H1 (cell line): Measurements from ENCODE around the gene TTC28. TPM values are rescaled to one million over a fixed set of nuclear protein-coding genes. Genes with fewer than 3 reads are reported as not detected.

Experiments used
- CTCF ChIA-PET: fragments of 300-600 bp; sonication (Branson Sonifier 250); formaldehyde crosslinking; loops from one replicate; lab custom pipeline; 2021; ENCODE audit not compliant: partially characterized antibody; lab: Charles Lee
- POLR2A ChIA-PET: fragments of 300-600 bp; sonication (Branson Sonifier 250); formaldehyde crosslinking; loops from one replicate; lab custom pipeline; 2021; ENCODE audit warnings: inconsistent platforms; ENCODE audit not compliant: partially characterized antibody; lab: Charles Lee
- DNase-seq, 2 experiments: peaks; one replicate each; pipeline versions ENCODE4 v3.0.0 to v3.0.0-alpha.2; 2010 to 2022; ENCODE audit warnings: low spot score in 2 of 2, low read depth in 1 of 2, mixed read lengths in 1 of 2
- FAIRE-seq: peaks from 2 replicates; lab custom pipeline; 2011; peaks lifted over from hg19 to GRCh38; lab: Jason Lieb, UNC
- H2AFZ ChIP-seq: 2 replicates; pipeline ENCODE4 v1.8.1; 2012; ENCODE audit warnings: low read length, inconsistent platforms
- H2AK5ac ChIP-seq: 2 replicates; pipeline ENCODE4 v1.6.1; 2013; ENCODE audit warnings: low read depth, low read length
- H2BK120ac ChIP-seq: replicated peaks from 2 replicates; pipeline ENCODE3; 2013; ENCODE audit warnings: low read depth, low read length, inconsistent platforms
- H2BK12ac ChIP-seq: 2 replicates; pipeline ENCODE4 v1.6.1; 2013; ENCODE audit warnings: low read depth, low read length
- H2BK15ac ChIP-seq: 2 replicates; pipeline ENCODE4 v1.6.1; 2013; ENCODE audit warnings: low read length
- H2BK20ac ChIP-seq: 2 replicates; pipeline ENCODE4 v1.6.1; 2013; ENCODE audit warnings: low read length
- H2BK5ac ChIP-seq: 2 replicates; pipeline ENCODE4 v1.6.1; 2013; ENCODE audit warnings: low read depth, low read length
- H3K14ac ChIP-seq: 2 replicates; pipeline ENCODE4 v1.6.1; 2013; ENCODE audit warnings: inconsistent platforms; ENCODE audit not compliant: insufficient read length
- H3K18ac ChIP-seq: 2 replicates; pipeline ENCODE4 v1.6.1; 2013; ENCODE audit warnings: low read length; ENCODE audit errors: extremely low read depth
- H3K23ac ChIP-seq: 2 replicates; pipeline ENCODE4 v1.6.1; 2013; ENCODE audit warnings: inconsistent platforms; ENCODE audit not compliant: insufficient read length
- H3K23me2 ChIP-seq: 2 replicates; pipeline ENCODE4 v1.6.1; 2013; ENCODE audit warnings: low read depth, low read length
- H3K27ac ChIP-seq: 2 replicates; pipeline ENCODE4 v1.6.1; 2011; ENCODE audit warnings: low read depth, low read length, inconsistent platforms
- H3K27me3 ChIP-seq, 4 experiments: replicated peaks in 1 of 4; 1 replicate in 1 of 4; 2 replicates in 3 of 4; pipeline versions ENCODE4 v1.6.1 to v1.8.1; 2011 to 2013; ENCODE audit warnings: low read length in 3 of 4, mild to moderate bottlenecking in 3 of 4, inconsistent platforms in 2 of 4, mixed read lengths in 2 of 4, moderate library complexity in 1 of 4; ENCODE audit not compliant: control insufficient read depth in 3 of 4, insufficient read depth in 3 of 4; ENCODE audit errors: extremely low read depth in 1 of 4
- H3K36me3 ChIP-seq, 4 experiments: 2 replicates each; pipeline versions ENCODE4 v1.6.1 to v1.8.1; 2011 to 2013; ENCODE audit warnings: mild to moderate bottlenecking in 4 of 4, low read length in 3 of 4, moderate library complexity in 2 of 4, control low read depth in 1 of 4, inconsistent platforms in 1 of 4; ENCODE audit not compliant: insufficient read depth in 4 of 4, control insufficient read depth in 2 of 4
- H3K4ac ChIP-seq: replicated peaks from 2 replicates; pipeline ENCODE3; 2013; ENCODE audit warnings: low read length, low read depth, mixed read lengths, inconsistent platforms; ENCODE audit not compliant: insufficient read length
- H3K4me1 ChIP-seq, 4 experiments: replicated peaks in 1 of 4; 1 replicate in 1 of 4; 2 replicates in 3 of 4; pipeline versions ENCODE4 v1.6.1 to v1.8.1; 2011 to 2013; ENCODE audit warnings: low read length in 3 of 4, inconsistent platforms in 2 of 4, mixed read lengths in 1 of 4; ENCODE audit not compliant: insufficient read depth in 4 of 4, control insufficient read depth in 3 of 4
- H3K4me2 ChIP-seq, 2 experiments: 2 replicates each; pipeline versions ENCODE4 v1.6.1 to v1.8.1; 2011 to 2013; ENCODE audit warnings: low read depth in 2 of 2, low read length in 2 of 2, control low read depth in 1 of 2, inconsistent platforms in 1 of 2, mild to moderate bottlenecking in 1 of 2; ENCODE audit not compliant: insufficient read depth in 1 of 2
- H3K4me3 ChIP-seq, 4 experiments: fragments of 200-600, 300-600 bp in 1 of 4; sonication (generic), shearing (Covaris generic), sonication (Bioruptor Twin) in 1 of 4; 2 replicates each; pipeline versions ENCODE4 v1.5.1 to v1.8.1; 2011 to 2016; ENCODE audit warnings: low read length in 4 of 4, low read depth in 3 of 4, control low read depth in 2 of 4, inconsistent platforms in 2 of 4, mild to moderate bottlenecking in 2 of 4, mixed read lengths in 1 of 4, moderate library complexity in 1 of 4; ENCODE audit not compliant: insufficient read depth in 2 of 4; ENCODE audit errors: extremely low read depth in 1 of 4
- H3K56ac ChIP-seq: replicated peaks from 2 replicates; pipeline ENCODE3; 2013; ENCODE audit warnings: low read depth, mild to moderate bottlenecking, mixed read lengths, low read length, inconsistent platforms; ENCODE audit not compliant: insufficient read length
- H3K79me1 ChIP-seq: 2 replicates; pipeline ENCODE4 v1.6.1; 2013; ENCODE audit warnings: low read depth, low read length, control low read depth
- H3K79me2 ChIP-seq, 2 experiments: 2 replicates each; pipeline versions ENCODE4 v1.6.1 to v1.8.1; 2012 to 2013; ENCODE audit warnings: low read length in 2 of 2, mild to moderate bottlenecking in 2 of 2, inconsistent platforms in 1 of 2; ENCODE audit not compliant: insufficient read depth in 2 of 2, control insufficient read depth in 1 of 2
- H3K9ac ChIP-seq, 4 experiments: replicated peaks in 1 of 4; 1 replicate in 1 of 4; 2 replicates in 3 of 4; pipeline versions ENCODE4 v1.6.1 to v1.8.1; 2011 to 2013; ENCODE audit warnings: low read depth in 3 of 4, low read length in 3 of 4, control low read depth in 2 of 4, mild to moderate bottlenecking in 2 of 4, moderate library complexity in 2 of 4, inconsistent platforms in 1 of 4; ENCODE audit errors: extremely low read depth in 1 of 4
- H3K9me3 ChIP-seq, 2 experiments: 2 replicates each; pipeline versions ENCODE4 v1.6.1 to v1.8.1; 2012 to 2013; ENCODE audit warnings: mild to moderate bottlenecking in 2 of 2, moderate library complexity in 2 of 2, control low read depth in 1 of 2, inconsistent platforms in 1 of 2, low read depth in 1 of 2, low read length in 1 of 2, mixed read lengths in 1 of 2; ENCODE audit not compliant: insufficient read depth in 2 of 2
- H4K20me1 ChIP-seq, 2 experiments: replicated peaks in 1 of 2; 2 replicates each; pipeline versions ENCODE3 to v1.8.1; 2011 to 2013; ENCODE audit warnings: inconsistent platforms in 2 of 2, low read length in 2 of 2, mild to moderate bottlenecking in 1 of 2; ENCODE audit not compliant: insufficient read depth in 2 of 2, control insufficient read depth in 1 of 2
- H4K5ac ChIP-seq: 2 replicates; pipeline ENCODE4 v1.6.1; 2013; ENCODE audit warnings: low read length, low read depth, mixed read lengths, inconsistent platforms; ENCODE audit not compliant: insufficient read length
- H4K8ac ChIP-seq: 2 replicates; pipeline ENCODE4 v1.8.0; 2013; ENCODE audit warnings: mild to moderate bottlenecking, moderate library complexity, low read length, inconsistent platforms; ENCODE audit not compliant: insufficient read depth; ENCODE audit errors: extremely low read depth
- H4K91ac ChIP-seq: replicated peaks from 2 replicates; pipeline ENCODE3; 2013; ENCODE audit warnings: low read length, mixed read lengths, inconsistent platforms; ENCODE audit not compliant: insufficient read length
- FOSL1 ChIP-seq: IDR thresholded peaks from 2 replicates; pipeline ENCODE4 v1.6.1; 2011; ENCODE audit warnings: mild to moderate bottlenecking, low read depth, low read length, moderate library complexity; ENCODE audit not compliant: insufficient read depth
- JUN ChIP-seq: IDR thresholded peaks from 2 replicates; pipeline ENCODE4 v1.6.1; 2011; ENCODE audit warnings: low read depth, mild to moderate bottlenecking, improper control_type of control experiment, low read length
- JUND ChIP-seq: IDR thresholded peaks from 2 replicates; pipeline ENCODE4 v1.6.1; 2011; ENCODE audit warnings: mild to moderate bottlenecking, improper control_type of control experiment, low read length
- KDM4A ChIP-seq: IDR thresholded peaks from one replicate; pipeline ENCODE4 v1.7.1; 2012; ENCODE audit warnings: low read depth, mild to moderate bottlenecking, moderate library complexity, low read length, inconsistent platforms; ENCODE audit not compliant: severe bottlenecking
- KDM5A ChIP-seq: fragments of 200-600 bp; IDR thresholded peaks from 2 replicates; pipeline ENCODE4 v1.7.1; 2012; ENCODE audit warnings: mild to moderate bottlenecking, low read length, inconsistent platforms, mixed read lengths
- RXRA ChIP-seq: IDR thresholded peaks from 2 replicates; pipeline ENCODE4 v1.6.1; 2011; ENCODE audit warnings: low read depth, mild to moderate bottlenecking, low read length, moderate library complexity; ENCODE audit not compliant: insufficient read depth
- SP2 ChIP-seq: IDR thresholded peaks from 2 replicates; pipeline ENCODE4 v1.6.1; 2012; ENCODE audit warnings: mild to moderate bottlenecking, low read length, inconsistent platforms
- SUZ12 ChIP-seq: fragments of 200-600 bp; sonication (generic); IDR thresholded peaks from 2 replicates; pipeline ENCODE4 v1.6.1; 2012; ENCODE audit warnings: mild to moderate bottlenecking, inconsistent platforms, low read length, moderate library complexity, mixed read lengths
- polyA plus RNA-seq, 7 experiments: library from polyadenylated mRNA; depleted of rRNA in 3 of 7; stranded (reverse) in 5 of 7; unstranded in 2 of 7; fragments of >200 nt in 5 of 7; fragments of 200-250 nt in 2 of 7; gene quantifications; 1 replicate in 5 of 7; 2 replicates in 1 of 7; 4 replicates in 1 of 7; pipeline versions ENCODE4 v1.2.1 to v1.2.3, GENCODE V29; 2011 to 2013; ENCODE audit warnings: missing spikeins in 2 of 7, mixed read lengths in 2 of 7
- total RNA-seq: library from RNA; stranded (reverse); fragmentation: NEBNext Ultra II Directional; extraction: Animal tissue kit (Norgen Biotek cat#: 25700); gene quantifications from 2 replicates; pipeline ENCODE4 v1.2.1, GENCODE V29; 2021
- TF ChIP-seq, protein P1 (sequence below), 3 experiments: IDR thresholded peaks; 1 replicate in 2 of 3; 2 replicates in 1 of 3; pipeline versions ENCODE4 v1.5.1 to v1.6.1; 2011; ENCODE audit warnings: low read length in 3 of 3, mild to moderate bottlenecking in 3 of 3, inconsistent platforms in 2 of 3, low read depth in 1 of 3, moderate library complexity in 1 of 3; ENCODE audit not compliant: insufficient read depth in 1 of 3; ENCODE audit errors: control extremely low read depth in 1 of 3
- TF ChIP-seq, protein P2 (sequence below): IDR thresholded peaks from 2 replicates; pipeline ENCODE4 v1.6.1; 2011; ENCODE audit warnings: low read length, improper control_type of control experiment
- TF ChIP-seq, protein P3 (sequence below): IDR thresholded peaks from 2 replicates; pipeline ENCODE4 v1.6.1; 2011; ENCODE audit warnings: low read depth, mild to moderate bottlenecking, low read length; ENCODE audit not compliant: insufficient read depth

TTC28 gene
- total and polyA plus RNA-seq, 2 of the 8 experiments (the other 6 are each of a cell fraction or from before 2014, with no cell fraction given): 2.6 to 12.6 TPM

- Histone ChIP-seq H3K18ac (no peak overlapping the region), H3K4ac (no peak overlapping the region), H4K91ac (no peak overlapping the region), H2AK5ac (no peak overlapping the region), H4K20me1 (no peaks in the 10 kb centered on the region), H2BK12ac (no peak overlapping the region), H3K14ac (no peak overlapping the region), H3K4me2 (no peak overlapping the region), H2BK120ac (no peak overlapping the region), H3K9ac (no peak overlapping the region), H2BK5ac (no peak overlapping the region), H4K8ac (no peak overlapping the region), H3K23me2 (no peaks in the 10 kb centered on the region), H3K4me3 (no peak overlapping the region), H3K79me1 (no peaks in the 10 kb centered on the region), H4K5ac (no peak overlapping the region), H3K9me3 (no peaks in the 10 kb centered on the region), H3K4me1 (no peaks in the 10 kb centered on the region), H2BK15ac (no peak overlapping the region), H3K23ac (no peak overlapping the region), H3K27ac (no peak overlapping the region), H3K79me2 (no peaks in the 10 kb centered on the region), H3K27me3 (no peaks in the 10 kb centered on the region), H2AFZ (no peak overlapping the region), H2BK20ac (no peak overlapping the region), H3K36me3 (no peaks in the 10 kb centered on the region), H3K56ac (no peak overlapping the region)
- DNase-seq (no peak), FAIRE-seq (no peak)
- POLR2A ChIA-PET: no interaction called here
- CTCF ChIA-PET: no interaction called here
- no peak for TF ChIP-seq SUZ12
- TF ChIP-seq KDM5A: no peak
- TF ChIP-seq SP2: no peak
- TF ChIP-seq FOSL1: no peak
- TF ChIP-seq, protein P1, sequence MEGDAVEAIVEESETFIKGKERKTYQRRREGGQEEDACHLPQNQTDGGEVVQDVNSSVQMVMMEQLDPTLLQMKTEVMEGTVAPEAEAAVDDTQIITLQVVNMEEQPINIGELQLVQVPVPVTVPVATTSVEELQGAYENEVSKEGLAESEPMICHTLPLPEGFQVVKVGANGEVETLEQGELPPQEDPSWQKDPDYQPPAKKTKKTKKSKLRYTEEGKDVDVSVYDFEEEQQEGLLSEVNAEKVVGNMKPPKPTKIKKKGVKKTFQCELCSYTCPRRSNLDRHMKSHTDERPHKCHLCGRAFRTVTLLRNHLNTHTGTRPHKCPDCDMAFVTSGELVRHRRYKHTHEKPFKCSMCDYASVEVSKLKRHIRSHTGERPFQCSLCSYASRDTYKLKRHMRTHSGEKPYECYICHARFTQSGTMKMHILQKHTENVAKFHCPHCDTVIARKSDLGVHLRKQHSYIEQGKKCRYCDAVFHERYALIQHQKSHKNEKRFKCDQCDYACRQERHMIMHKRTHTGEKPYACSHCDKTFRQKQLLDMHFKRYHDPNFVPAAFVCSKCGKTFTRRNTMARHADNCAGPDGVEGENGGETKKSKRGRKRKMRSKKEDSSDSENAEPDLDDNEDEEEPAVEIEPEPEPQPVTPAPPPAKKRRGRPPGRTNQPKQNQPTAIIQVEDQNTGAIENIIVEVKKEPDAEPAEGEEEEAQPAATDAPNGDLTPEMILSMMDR (IDR thresholded peaks at IDR 0.05; ENCODE audit: control extremely low read depth in 1 of 3, insufficient read depth in 1 of 3, low read depth in 1 of 3, low read length in 3 of 3): no peak
- no peak for TF ChIP-seq KDM4A
- TF ChIP-seq RXRA: no peak
- no peak for TF ChIP-seq JUND
- no peak for TF ChIP-seq JUN
- TF ChIP-seq, protein P2, sequence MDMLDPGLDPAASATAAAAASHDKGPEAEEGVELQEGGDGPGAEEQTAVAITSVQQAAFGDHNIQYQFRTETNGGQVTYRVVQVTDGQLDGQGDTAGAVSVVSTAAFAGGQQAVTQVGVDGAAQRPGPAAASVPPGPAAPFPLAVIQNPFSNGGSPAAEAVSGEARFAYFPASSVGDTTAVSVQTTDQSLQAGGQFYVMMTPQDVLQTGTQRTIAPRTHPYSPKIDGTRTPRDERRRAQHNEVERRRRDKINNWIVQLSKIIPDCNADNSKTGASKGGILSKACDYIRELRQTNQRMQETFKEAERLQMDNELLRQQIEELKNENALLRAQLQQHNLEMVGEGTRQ: no peak
- TF ChIP-seq, protein P3, sequence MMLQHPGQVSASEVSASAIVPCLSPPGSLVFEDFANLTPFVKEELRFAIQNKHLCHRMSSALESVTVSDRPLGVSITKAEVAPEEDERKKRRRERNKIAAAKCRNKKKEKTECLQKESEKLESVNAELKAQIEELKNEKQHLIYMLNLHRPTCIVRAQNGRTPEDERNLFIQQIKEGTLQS: no peak
These were observed 439.7 kb downstream of the TTC28 start for GRCh38 chr22:28239941-28240340.
